Activated CD8-positive, alpha-beta memory T cell treated with anti-CD3 and anti-CD28 coated beads, Interleukin-2, amount 50 U/mL, for 48 hours (primary cell): Measurements from ENCODE around the gene RAB33A.

Experiments used
- DNase-seq: peaks from one replicate; pipeline ENCODE4 v3.0.0-alpha.2; 2020

RAB33A gene

GRCh38 chrX:130171446-130172126, at the start of gene RAB33A:
RAB33A (plus strand) TSS chrX:130171962; CDS start chrX:130172063, 101 bp downstream.
- peak; percentile 54 for DNase-seq

DNA sequence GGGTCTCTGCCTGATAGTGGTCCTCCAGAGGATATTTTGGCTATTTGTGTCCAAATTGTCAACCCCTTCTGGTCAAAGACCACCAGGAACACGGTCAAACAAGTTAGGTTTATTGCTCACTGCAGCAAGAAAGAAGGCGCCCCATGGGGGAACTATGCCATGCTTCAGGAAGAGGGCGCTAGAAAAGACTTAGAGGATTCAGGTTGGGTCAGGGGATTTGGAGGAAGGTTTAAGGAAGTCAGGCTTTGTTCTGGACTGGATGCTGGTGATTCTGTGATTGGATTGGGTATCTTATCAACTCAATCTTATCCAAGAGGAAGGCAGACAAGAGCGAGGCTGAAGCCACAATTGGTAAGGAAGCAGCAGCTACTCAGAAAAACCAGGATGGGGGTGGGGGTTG, 47.2 kb upstream of the RAB33A start:
- DNase-seq = no peak

DNA sequence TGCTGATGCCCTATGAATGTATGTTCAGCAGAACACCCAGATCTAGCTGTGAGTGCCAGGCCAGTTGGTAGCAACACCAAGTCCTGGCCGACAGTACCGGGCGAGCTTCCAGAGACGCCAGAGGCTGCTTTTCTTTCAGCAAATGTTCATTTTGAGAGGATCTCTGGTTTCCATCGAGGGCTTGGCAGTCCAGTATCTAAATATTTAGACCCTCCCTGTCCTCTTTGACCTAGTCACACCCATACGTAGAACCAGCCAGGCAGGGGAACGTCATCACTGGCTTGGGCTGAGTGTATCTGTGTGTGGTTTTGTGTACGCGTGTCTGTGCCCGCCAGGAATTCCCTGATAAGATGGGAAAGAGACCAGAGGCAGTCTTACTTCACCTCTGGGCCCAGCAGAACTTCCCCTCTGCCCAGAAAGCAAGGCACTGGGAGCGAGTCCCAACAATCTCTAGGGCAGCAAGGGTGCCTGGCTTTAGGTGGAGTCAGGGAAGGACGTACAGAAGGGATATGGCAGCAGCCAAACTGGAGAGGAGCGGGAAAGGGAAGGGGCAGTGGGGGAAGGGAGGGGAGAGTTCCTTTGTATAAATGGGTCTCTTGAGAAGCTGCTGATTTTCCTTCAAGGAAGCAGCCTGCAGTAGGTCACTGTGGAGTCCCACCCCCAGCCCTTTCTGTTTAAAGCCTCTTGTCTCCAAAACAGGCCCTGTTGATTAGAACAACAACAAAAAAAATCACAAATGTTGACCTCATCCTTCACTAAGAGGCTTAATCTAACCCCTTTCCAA, 46.5 kb upstream of the RAB33A start:
- no peak for DNase-seq

GRCh38 chrX:130130990-130131389, 40.8 kb upstream of the RAB33A start:
- DNase-seq = no peak

DNA sequence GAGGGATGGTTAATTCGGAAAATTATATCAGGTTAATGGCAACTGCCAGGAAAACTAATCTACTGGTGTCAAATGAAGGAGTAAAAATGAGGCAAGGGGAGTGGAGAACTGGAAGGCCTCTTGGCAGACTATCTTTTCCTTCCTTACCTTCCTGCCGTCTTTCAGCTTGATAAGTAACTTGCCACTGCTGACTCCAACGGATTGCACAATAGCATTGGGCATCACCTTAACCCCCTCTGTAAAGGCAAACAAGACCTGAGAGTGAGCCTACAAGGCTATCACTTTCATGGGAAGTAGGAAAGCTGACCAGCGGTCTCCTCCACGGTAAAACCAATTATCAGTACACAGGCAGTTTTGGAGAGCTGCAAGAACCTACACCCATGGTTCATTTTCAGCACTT, 35.3 kb upstream of the RAB33A start:
- DNase-seq = no peak

DNA sequence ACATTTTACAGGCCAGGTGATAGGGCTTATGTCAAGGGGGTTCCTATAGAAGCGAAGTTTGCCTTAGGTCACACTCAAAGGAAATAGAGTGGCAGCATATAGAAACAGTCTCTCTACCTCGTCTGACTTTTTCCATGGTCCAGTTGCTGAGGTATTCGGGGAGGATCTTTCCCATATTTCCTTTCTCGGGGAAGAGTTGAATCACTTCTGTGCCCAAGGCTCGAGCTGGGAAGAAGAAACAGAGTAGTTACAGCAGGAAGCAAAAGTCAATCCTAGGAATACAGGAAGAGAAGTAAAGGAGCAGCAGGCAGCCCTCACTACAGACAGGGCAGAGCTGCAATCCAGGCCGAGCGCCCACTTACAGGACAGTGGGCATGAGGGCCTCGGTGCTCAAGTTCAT, 34.8 kb upstream of the RAB33A start:
- no peak for DNase-seq

GRCh38 chrX:130139474-130140201, 32.1 kb upstream of the RAB33A start:
- no peak for DNase-seq

DNA sequence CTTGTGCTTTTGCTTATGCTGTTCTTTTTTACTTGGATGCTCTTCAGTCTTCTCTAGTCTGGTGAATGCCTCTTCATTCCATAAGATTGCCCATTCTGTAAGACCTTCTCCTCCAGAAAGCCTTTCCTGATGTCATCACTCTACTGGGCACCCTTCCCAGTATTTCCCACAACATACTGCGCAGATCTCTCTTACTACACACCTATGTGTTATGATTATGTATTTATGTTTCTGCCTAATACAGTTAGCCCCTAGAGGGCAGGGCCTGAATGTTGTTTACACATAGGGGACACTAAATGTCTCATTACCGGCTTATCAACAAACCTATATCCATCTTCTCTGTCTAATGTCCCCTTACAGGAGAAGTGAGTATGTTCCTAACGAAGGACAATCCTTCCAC, 27.3 kb upstream of the RAB33A start:
- DNase-seq = no peak

DNA sequence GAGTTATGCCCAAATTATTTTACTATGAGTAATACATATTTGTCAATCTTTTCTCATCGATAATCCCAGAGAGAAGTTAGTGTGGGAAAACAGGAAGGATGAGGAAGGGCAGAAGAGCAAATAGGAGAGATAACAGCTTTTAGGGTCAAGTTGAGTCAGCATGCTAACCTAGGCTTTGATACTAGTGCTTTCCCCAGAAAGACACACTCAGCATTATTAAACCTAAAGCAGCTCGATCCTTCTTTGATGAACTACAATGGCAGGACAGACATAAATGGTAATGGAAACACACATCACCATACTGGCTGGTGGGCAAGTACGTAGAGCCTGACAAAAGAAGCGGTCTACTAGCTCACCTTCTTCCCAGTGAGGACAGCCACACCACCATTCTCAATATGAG, 26.6 kb upstream of the RAB33A start:
- DNase-seq = no peak

GRCh38 chrX:130147631-130148030, 24.1 kb upstream of the RAB33A start:
- no peak for DNase-seq

DNA sequence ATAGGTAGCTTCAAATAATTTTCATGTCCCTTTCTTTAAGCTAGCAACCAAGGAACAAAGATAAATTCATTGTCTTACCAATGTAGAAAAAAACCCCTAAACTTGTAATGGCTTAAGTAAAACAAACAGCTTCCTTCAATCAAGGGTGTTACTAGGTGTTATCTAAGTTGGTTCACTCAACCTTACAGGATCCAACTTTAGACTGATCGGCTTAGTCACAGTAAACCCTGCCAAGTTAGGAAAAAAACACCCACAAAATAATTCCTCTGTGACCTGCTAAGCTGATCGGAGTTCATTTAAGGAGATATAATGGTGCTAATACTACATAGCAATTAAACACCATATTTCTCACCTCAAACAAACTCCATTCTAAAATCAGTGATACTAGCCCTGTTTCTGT, 16.2 kb upstream of the RAB33A start:
- DNase-seq = no peak

DNA sequence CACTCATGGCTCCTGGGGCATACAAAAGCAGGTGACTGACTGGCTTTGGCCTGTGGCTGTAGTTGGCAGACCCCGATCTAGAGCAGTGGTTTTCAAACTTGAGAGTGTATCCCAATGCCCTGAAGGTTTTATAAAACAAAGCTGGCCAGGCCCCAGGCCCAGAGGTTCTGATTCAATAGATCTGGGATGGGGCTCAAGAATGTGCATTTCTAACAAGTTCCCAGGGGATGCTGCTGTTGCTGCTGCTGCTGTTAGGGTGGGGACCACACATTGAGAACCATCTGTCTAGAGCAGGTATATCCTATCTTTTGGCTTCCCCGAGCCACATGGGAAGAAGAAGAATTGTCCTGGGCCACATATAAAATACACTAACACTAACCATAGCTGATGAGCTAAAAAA, 13.5 kb upstream of the RAB33A start:
- DNase-seq = no peak

- no peak for DNase-seq
These were observed 12.0 kb upstream of the RAB33A start for GRCh38 chrX:130159776-130160175.

DNA sequence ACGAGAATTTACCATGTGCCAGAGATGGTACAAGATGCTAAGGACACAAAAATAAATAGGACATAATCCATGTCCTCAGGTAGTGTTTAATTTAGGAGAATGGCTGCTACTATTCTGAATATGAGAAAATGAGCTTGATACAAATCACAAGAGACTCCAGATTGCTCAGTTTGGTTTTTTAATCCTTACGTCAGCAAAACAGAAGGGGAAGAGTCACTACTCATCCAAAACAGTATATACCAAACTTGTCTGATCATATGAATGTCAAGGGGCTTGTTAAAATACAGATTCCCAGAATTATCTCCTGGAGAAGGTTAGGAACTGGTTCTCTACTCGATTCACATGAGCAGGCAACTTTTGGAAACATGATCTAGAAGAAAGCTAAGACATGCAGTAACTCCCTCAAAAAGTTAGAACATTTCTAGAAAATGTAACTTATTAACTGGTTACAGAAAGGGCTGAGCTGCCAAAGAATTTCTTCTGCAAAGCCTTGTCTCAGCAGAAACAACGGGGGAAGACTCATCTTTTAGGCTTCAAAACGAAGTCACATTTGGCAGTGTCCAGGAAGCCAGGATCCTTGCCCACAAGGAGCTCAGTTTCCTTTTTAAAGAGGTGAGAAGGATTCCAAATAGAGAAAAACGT, 9.5 kb upstream of the RAB33A start:
- DNase-seq = no peak

DNA sequence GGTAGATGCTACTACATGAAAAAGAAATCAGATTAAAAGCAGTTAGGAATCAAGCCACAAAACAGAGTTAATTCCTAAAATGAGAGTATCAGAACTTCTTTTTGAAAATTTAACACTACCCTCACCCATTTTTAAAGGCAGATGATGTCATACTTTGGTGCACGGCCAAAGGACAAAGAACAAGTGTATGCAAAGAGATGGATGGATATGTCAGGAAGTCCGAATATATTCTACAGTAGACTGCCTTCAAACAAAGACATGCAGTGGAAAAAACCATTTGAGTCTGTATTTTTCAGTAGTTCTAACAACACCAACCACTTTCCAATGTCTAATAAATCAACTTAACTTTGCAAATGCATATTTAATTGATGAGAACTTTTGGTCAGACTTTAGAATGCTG, 8.4 kb upstream of the RAB33A start:
- no peak for DNase-seq

- DNase-seq = no peak
These were observed 6.5 kb upstream of the RAB33A start for GRCh38 chrX:130165181-130165702.

GRCh38 chrX:130165703-130166502, 5.9 kb upstream of the RAB33A start, which contains the start of gene AIFM1:
AIFM1 (minus strand) TSS chrX:130165841; CDS start chrX:130165656, 185 bp downstream.
- peak; percentile 90 for DNase-seq

- DNase-seq = no peak
These were observed 5.3 kb upstream of the RAB33A start for GRCh38 chrX:130166503-130166777.

GRCh38 chrX:130167040-130167439, 4.7 kb upstream of the RAB33A start:
- no peak for DNase-seq

- peak; percentile 76 for DNase-seq
These were observed 863 bp upstream of the RAB33A start for GRCh38 chrX:130170752-130171445.

- DNase-seq = no peak
These were observed 524 bp downstream of the RAB33A start for GRCh38 chrX:130172127-130172845.
